Calu3 (cell line): ENCODE results near the gene SSBP2. TPM values are rescaled to one million over a fixed set of nuclear protein-coding genes. Genes with fewer than 3 reads are reported as not detected.

Experiments used
- BruUV-seq: library from RNA; stranded (reverse); fragments of 400-500 nt; replicated peaks from 2 replicates; lab custom pipeline; 2021; lab: Mats Ljungman, UMichigan
- CTCF ChIA-PET: fragments of 300-600 bp; sonication (Branson Sonifier 250); formaldehyde crosslinking; loops from one replicate; lab custom pipeline; 2022; ENCODE audit warnings: antibody characterized with exemption; lab: Charles Lee
- DNase-seq: peaks from one replicate; pipeline ENCODE4 v3.0.0; 2022
- H3K27ac Mint-ChIP-seq: one replicate; pipeline ENCODE4 v1.8.0; 2022; ENCODE audit warnings: mixed read lengths; ENCODE audit not compliant: unreplicated experiment
- H3K27me3 Mint-ChIP-seq: one replicate; pipeline ENCODE4 v1.8.0; 2022; ENCODE audit warnings: mixed read lengths; ENCODE audit not compliant: unreplicated experiment
- H3K36me3 Mint-ChIP-seq: one replicate; pipeline ENCODE4 v1.8.0; 2022; ENCODE audit warnings: mild to moderate bottlenecking, moderate library complexity, mixed read lengths; ENCODE audit not compliant: insufficient read depth, unreplicated experiment
- H3K4me1 Mint-ChIP-seq: one replicate; pipeline ENCODE4 v1.8.0; 2022; ENCODE audit warnings: mild to moderate bottlenecking, low read depth, mixed read lengths; ENCODE audit not compliant: unreplicated experiment
- H3K4me3 Mint-ChIP-seq: one replicate; pipeline ENCODE4 v1.8.0; 2022; ENCODE audit warnings: mild to moderate bottlenecking, low read depth, moderate library complexity, mixed read lengths; ENCODE audit not compliant: unreplicated experiment
- H3K9me3 Mint-ChIP-seq: one replicate; pipeline ENCODE4 v1.8.0; 2022; ENCODE audit warnings: low read depth, mixed read lengths; ENCODE audit not compliant: unreplicated experiment
- intact Hi-C: fragments of 100-400 bp; cut with micrococcal nuclease; formaldehyde crosslinking; loops from one replicate; pipeline ENCODE4 v1.10.0; 2022; ENCODE audit not compliant: unreplicated experiment
- total RNA-seq: library from RNA; stranded (reverse); gene quantifications from 2 replicates; pipeline ENCODE4 v1.2.3, GENCODE V29; 2022
- TF ChIP-seq, protein P1 (sequence below): fragments of 200-600 bp; IDR thresholded peaks from one replicate; pipeline ENCODE4 v1.8.0; 2022; ENCODE audit warnings: antibody characterized with exemption; ENCODE audit not compliant: unreplicated experiment

SSBP2 gene
- total RNA-seq, 1 experiment from 2014 or later, result 18.9 TPM

DNA sequence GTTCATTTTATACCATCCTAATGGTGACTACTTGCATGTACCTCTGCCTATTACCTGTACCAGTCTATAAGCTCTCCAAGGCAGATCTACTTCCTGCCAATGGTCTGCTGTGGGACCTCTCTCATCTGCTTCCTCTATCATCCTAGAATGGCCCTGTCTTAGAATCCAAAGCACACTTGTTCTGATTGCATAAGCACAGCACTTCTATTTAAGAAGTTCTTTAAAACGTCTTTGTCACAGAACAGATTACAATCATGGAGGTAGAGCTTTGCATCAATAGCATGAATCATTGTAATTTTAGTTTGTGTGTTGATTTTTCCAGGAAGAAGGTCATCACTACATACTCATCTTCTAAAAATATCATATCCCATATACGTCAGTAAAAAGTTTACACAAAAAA, 225.2 kb downstream of the SSBP2 start:
- no peak overlapping the region for H3K4me3 Mint-ChIP-seq
- no TSS peak for BruUV-seq
- DNase-seq, result no peak
- no peaks in the 10 kb centered on the region for H3K27me3 Mint-ChIP-seq
- no peaks in the 10 kb centered on the region for H3K4me1 Mint-ChIP-seq
- CTCF ChIA-PET, result no interaction called here
- TF ChIP-seq, protein P1, sequence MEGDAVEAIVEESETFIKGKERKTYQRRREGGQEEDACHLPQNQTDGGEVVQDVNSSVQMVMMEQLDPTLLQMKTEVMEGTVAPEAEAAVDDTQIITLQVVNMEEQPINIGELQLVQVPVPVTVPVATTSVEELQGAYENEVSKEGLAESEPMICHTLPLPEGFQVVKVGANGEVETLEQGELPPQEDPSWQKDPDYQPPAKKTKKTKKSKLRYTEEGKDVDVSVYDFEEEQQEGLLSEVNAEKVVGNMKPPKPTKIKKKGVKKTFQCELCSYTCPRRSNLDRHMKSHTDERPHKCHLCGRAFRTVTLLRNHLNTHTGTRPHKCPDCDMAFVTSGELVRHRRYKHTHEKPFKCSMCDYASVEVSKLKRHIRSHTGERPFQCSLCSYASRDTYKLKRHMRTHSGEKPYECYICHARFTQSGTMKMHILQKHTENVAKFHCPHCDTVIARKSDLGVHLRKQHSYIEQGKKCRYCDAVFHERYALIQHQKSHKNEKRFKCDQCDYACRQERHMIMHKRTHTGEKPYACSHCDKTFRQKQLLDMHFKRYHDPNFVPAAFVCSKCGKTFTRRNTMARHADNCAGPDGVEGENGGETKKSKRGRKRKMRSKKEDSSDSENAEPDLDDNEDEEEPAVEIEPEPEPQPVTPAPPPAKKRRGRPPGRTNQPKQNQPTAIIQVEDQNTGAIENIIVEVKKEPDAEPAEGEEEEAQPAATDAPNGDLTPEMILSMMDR, result no peak
- H3K9me3 Mint-ChIP-seq, result no peaks in the 10 kb centered on the region
- intact Hi-C loops, result no loop called here
- H3K36me3 Mint-ChIP-seq, result no peaks in the 10 kb centered on the region
- no peak overlapping the region for H3K27ac Mint-ChIP-seq

GRCh38 chr5:81524015-81524414, 226.9 kb downstream of the SSBP2 start:
- Mint-ChIP-seq H3K9me3 (no peaks in the 10 kb centered on the region), H3K36me3 (no peaks in the 10 kb centered on the region), H3K4me3 (no peak overlapping the region), H3K27me3 (no peaks in the 10 kb centered on the region), H3K27ac (no peak overlapping the region), H3K4me1 (no peaks in the 10 kb centered on the region)
- TF ChIP-seq, protein P1, result no peak
- CTCF ChIA-PET, result no interaction called here
- no peak for DNase-seq
- intact Hi-C loops, result no loop called here
- BruUV-seq, result no TSS peak

GRCh38 chr5:81522571-81522970, 228.3 kb downstream of the SSBP2 start:
- TF ChIP-seq, protein P1, result no peak
- no TSS peak for BruUV-seq
- H3K36me3 Mint-ChIP-seq, result no peaks in the 10 kb centered on the region
- no peaks in the 10 kb centered on the region for H3K27me3 Mint-ChIP-seq
- H3K27ac Mint-ChIP-seq, result no peak overlapping the region
- H3K4me3 Mint-ChIP-seq, result no peak overlapping the region
- H3K4me1 Mint-ChIP-seq, result no peaks in the 10 kb centered on the region
- no peaks in the 10 kb centered on the region for H3K9me3 Mint-ChIP-seq
- intact Hi-C loops, result no loop called here
- CTCF ChIA-PET, result no interaction called here
- DNase-seq, result no peak

GRCh38 chr5:81520769-81521168, 230.1 kb downstream of the SSBP2 start:
- intact Hi-C loops, result no loop called here
- TF ChIP-seq, protein P1, result no peak
- CTCF ChIA-PET, result interaction anchor here (0.6 kb wide), 1 partner anchor 123 kb away, joined by 6 read pairs; no protein-coding TSS in a partner anchor
- no peak for DNase-seq
- no peaks in the 10 kb centered on the region for H3K9me3 Mint-ChIP-seq
- H3K4me3 Mint-ChIP-seq, result no peak overlapping the region
- no peaks in the 10 kb centered on the region for H3K27me3 Mint-ChIP-seq
- H3K4me1 Mint-ChIP-seq, result no peaks in the 10 kb centered on the region
- H3K27ac Mint-ChIP-seq, result no peak overlapping the region
- H3K36me3 Mint-ChIP-seq, result no peaks in the 10 kb centered on the region
- BruUV-seq, result no TSS peak
